ENCODE data around the gene CTNNA3.

GRCh38 chr10:65893676-65894075 lies 1802.3 kb downstream of the CTNNA3 start:
- TF ChIP-seq CTCF (IDR thresholded peaks at IDR 0.05), result no peak
- TF ChIP-seq POLR2A (IDR thresholded peaks at IDR 0.05), result no peak
